HFF-Myc (cell line): ENCODE results near the gene SLC9A8.
"Not testable (repeated sequence)": the region's sequence is repeated elsewhere in the genome, so short reads cannot be mapped to it uniquely, and the experiment has no call there.

Experiments
- DNase-seq: peaks from one replicate; pipeline ENCODE4 v3.0.0-alpha.2; 2011; ENCODE audit warnings: low read depth; ENCODE audit errors: extremely low read depth
- H3K4me3 ChIP-seq: replicated peaks from 2 replicates; pipeline ENCODE4 v1.5.1; 2011; ENCODE audit warnings: low read depth, mild to moderate bottlenecking, control low read depth, low read length
- CTCF ChIP-seq: IDR thresholded peaks from 2 replicates; pipeline ENCODE4 v1.5.1; 2012; ENCODE audit warnings: mild to moderate bottlenecking, low read depth, low read length, control low read depth; ENCODE audit errors: missing control alignments

The SLC9A8 gene

GRCh38 chr20:49894073-49894470 is 81.4 kb downstream of the SLC9A8 start:
- H3K4me3 ChIP-seq, result no peak overlapping the region
- no peak for TF ChIP-seq CTCF
- no peak for DNase-seq

GRCh38 chr20:49895474-49896093 is 83.0 kb downstream of the SLC9A8 start:
- H3K4me3 ChIP-seq, DNase-seq: not testable (repeated sequence)

GRCh38 chr20:49896204-49896603 is 83.6 kb downstream of the SLC9A8 start:
- DNase-seq, result no peak
- no peak overlapping the region for H3K4me3 ChIP-seq
- TF ChIP-seq CTCF, result no peak

GRCh38 chr20:49899541-49900383 is 87.1 kb downstream of the SLC9A8 start:
- DNase-seq, result no peak
- no peak overlapping the region for H3K4me3 ChIP-seq
- TF ChIP-seq CTCF, result no peak

- TF ChIP-seq CTCF, result no peak
- H3K4me3 ChIP-seq, result no peak overlapping the region
- DNase-seq, result no peak
These were observed 89.0 kb downstream of the SLC9A8 start for GRCh38 chr20:49901588-49901987.

- TF ChIP-seq CTCF, result no peak
- H3K4me3 ChIP-seq, result no peak overlapping the region
- no peak for DNase-seq
These were observed 92.0 kb downstream of the SLC9A8 start for GRCh38 chr20:49904440-49905214.

- no peak for TF ChIP-seq CTCF
- DNase-seq, result no peak
- H3K4me3 ChIP-seq, result no peak overlapping the region
These were observed 92.9 kb downstream of the SLC9A8 start for GRCh38 chr20:49905415-49906091.
